ENCODE data around the gene TGFBR3. TPM values are rescaled to one million over a fixed set of nuclear protein-coding genes. Genes with fewer than 3 reads are reported as not detected.
A peak's percentile ranks its signal among the peaks of the same experiment; 100 is the strongest.

TGFBR3 gene
- total and polyA plus RNA-seq, 2 of the 8 experiments (the other 6 are each of a cell fraction or from before 2014, with no cell fraction given) = 2.0 to 6.1 TPM

DNA sequence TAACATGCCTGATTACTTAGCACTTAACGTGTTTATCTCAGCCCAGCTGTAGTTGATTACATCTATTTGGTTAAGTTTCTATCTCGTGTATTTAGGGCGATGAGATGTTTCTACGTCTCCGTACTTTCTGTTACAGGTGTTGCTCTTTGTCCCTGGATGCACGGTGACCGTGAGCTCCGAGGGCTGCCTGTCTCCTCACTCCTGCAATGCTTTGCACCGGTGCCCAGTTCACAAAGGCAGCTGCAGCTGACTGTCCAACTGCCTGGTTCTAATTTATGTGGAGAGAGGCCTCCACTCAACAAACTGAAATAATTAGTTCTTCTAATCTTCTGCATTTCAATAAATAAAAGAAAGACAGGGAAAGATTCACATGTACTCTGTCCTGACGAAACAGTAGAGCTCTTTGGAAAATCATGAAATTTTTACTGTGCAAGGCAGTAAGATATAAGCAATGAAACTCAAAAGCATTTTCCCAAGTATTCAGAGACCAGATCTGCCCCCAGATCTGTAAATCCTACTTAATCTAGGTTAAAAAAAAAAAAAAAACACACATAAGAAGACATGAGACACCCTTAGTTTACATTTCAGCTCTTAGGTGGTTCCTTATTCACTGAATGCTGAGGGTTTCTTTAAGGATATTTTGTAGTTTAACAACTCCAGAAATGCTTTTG is 108.2 kb downstream of the TGFBR3 start:
- H2BK5ac ChIP-seq (ENCODE audit: low read depth, low read length) = peak overlapping the region; percentile 31; the same call in 1 of the 2 replicates
- H3K79me2 ChIP-seq (ENCODE audit: control insufficient read depth in 1 of 2, insufficient read depth in 2 of 2, low read length in 2 of 2) = no peaks in the 10 kb centered on the region
- no peak overlapping the region for H3K14ac ChIP-seq (ENCODE audit: insufficient read length)
- no peaks in the 10 kb centered on the region for H3K9me3 ChIP-seq (ENCODE audit: insufficient read depth in 2 of 2, low read depth in 1 of 2, low read length in 1 of 2)
- H3K36me3 ChIP-seq (ENCODE audit: control insufficient read depth in 2 of 4, insufficient read depth in 4 of 4, low read length in 3 of 4) = no peaks in the 10 kb centered on the region
- no peak overlapping the region for H3K4ac ChIP-seq (replicated peaks; ENCODE audit: insufficient read length, low read depth, low read length)
- H2BK15ac ChIP-seq (ENCODE audit: low read length) = no peak overlapping the region
- H4K5ac ChIP-seq (ENCODE audit: insufficient read length, low read depth, low read length) = no peak overlapping the region
- no peak overlapping the region for H3K4me2 ChIP-seq (ENCODE audit: insufficient read depth in 1 of 2, low read depth in 2 of 2, low read length in 2 of 2)
- no peak overlapping the region for H2BK20ac ChIP-seq (ENCODE audit: low read length)
- peak overlapping the region; percentile 40; the same call in 1 of the 2 replicates for H3K18ac ChIP-seq (ENCODE audit: extremely low read depth, low read length)
- H3K27ac ChIP-seq (ENCODE audit: low read depth, low read length) = no peak overlapping the region
- no peak overlapping the region for H3K23ac ChIP-seq (ENCODE audit: insufficient read length)
- 89% methylated on average over 10 of the region's 10 CpGs; no CpG with 5 or more reads in 1 of the 2 experiments for WGBS, 2 experiments (ENCODE audit: extremely low coverage in 1 of 2, insufficient coverage in 1 of 2, insufficient read length in 1 of 2, insufficient replicate concordance in 2 of 2, low coverage in 1 of 2, low lambda C conversion rate in 2 of 2, missing lambda C conversion rate in 1 of 2)
- H3K79me1 ChIP-seq (ENCODE audit: low read depth, low read length) = peaks cover 2% of the 10 kb centered on the region; the same call in 1 of the 2 replicates
- FAIRE-seq (no peak), DNase-seq (ENCODE audit: low read depth in 1 of 2, low spot score in 2 of 2) (no peak)
- ChIA-PET POLR2A (ENCODE audit: partially characterized antibody) (no interaction called here), CTCF (ENCODE audit: partially characterized antibody) (interaction anchor here (1.2 to 1.7 kb wide), 3 partner anchors 26 to 148 kb away, joined by 3 read pairs; no protein-coding TSS in a partner anchor)
- H3K23me2 ChIP-seq (ENCODE audit: low read depth, low read length) = no peaks in the 10 kb centered on the region
- H2BK12ac ChIP-seq (ENCODE audit: low read depth, low read length) = no peak overlapping the region
- no peak overlapping the region for H2AFZ ChIP-seq (ENCODE audit: low read length)
- no peaks in the 10 kb centered on the region for H4K20me1 ChIP-seq (replicated peaks in 1 of 2; ENCODE audit: control insufficient read depth in 1 of 2, insufficient read depth in 2 of 2, low read length in 2 of 2)
- H4K91ac ChIP-seq (replicated peaks; ENCODE audit: insufficient read length, low read length) = no peak overlapping the region
- TF ChIP-seq MAFK (IDR thresholded peaks at IDR 0.05; ENCODE audit: low read depth, low read length) = no peak
- no peak for TF ChIP-seq SAP30 (IDR thresholded peaks at IDR 0.05; ENCODE audit: insufficient read depth, insufficient replicate concordance, low read length)
- no peak for TF ChIP-seq EP300 (IDR thresholded peaks at IDR 0.05; ENCODE audit: borderline replicate concordance in 1 of 2, low read depth in 2 of 2, low read length in 2 of 2)
- no peak for TF ChIP-seq HDAC6 (IDR thresholded peaks at IDR 0.05; ENCODE audit: low read depth, low read length)
- TF ChIP-seq SRF (IDR thresholded peaks at IDR 0.05; ENCODE audit: low read depth, low read length) = no peak
- TF ChIP-seq CHD2 (IDR thresholded peaks at IDR 0.05; ENCODE audit: low read length) = no peak
- no peak for TF ChIP-seq FOSL1 (IDR thresholded peaks at IDR 0.05; ENCODE audit: insufficient read depth, low read depth, low read length)
- H2AK5ac ChIP-seq (ENCODE audit: low read depth, low read length) = no peak overlapping the region
- H3K4me1 ChIP-seq (replicated peaks in 1 of 4; ENCODE audit: control insufficient read depth in 3 of 4, insufficient read depth in 4 of 4, low read length in 3 of 4) = peaks cover 0 to 11% (median 3%) of the 10 kb centered on the region in 4 experiments; a peak in 4 of 7 replicates
- no peak overlapping the region for H3K9ac ChIP-seq (replicated peaks in 1 of 4; ENCODE audit: extremely low read depth in 1 of 4, low read depth in 3 of 4, low read length in 3 of 4)
- H3K4me3 ChIP-seq (ENCODE audit: extremely low read depth in 1 of 4, insufficient read depth in 2 of 4, low read depth in 3 of 4, low read length in 4 of 4) = no peak overlapping the region
- no peak overlapping the region for H2BK120ac ChIP-seq (replicated peaks; ENCODE audit: low read depth, low read length)
- no peaks in the 10 kb centered on the region for H3K27me3 ChIP-seq (replicated peaks in 1 of 4; ENCODE audit: control insufficient read depth in 3 of 4, extremely low read depth in 1 of 4, insufficient read depth in 3 of 4, low read length in 3 of 4)
- no peak overlapping the region for H3K56ac ChIP-seq (replicated peaks; ENCODE audit: insufficient read length, low read depth, low read length)
- no peak overlapping the region for H4K8ac ChIP-seq (ENCODE audit: extremely low read depth, insufficient read depth, low read length)

All from H1 (cell line).